ENCODE measurements around the gene COL1A1. TPM values are rescaled to one million over a fixed set of nuclear protein-coding genes. Genes with fewer than 3 reads are reported as not detected.

Gene COL1A1
- polyA plus RNA-seq, 1 of the 3 experiments (the other 2 are of a cell fraction), result 1,461 TPM

GRCh38 chr17:50225701-50226240 is 24.3 kb upstream of the COL1A1 start:
- Histone ChIP-seq H3F3A (replicated peaks; ENCODE audit: insufficient read depth) (peaks cover 19% of the 10 kb centered on the region), H3K9ac (no peak overlapping the region), H3K36me3 (replicated peaks in 1 of 2; ENCODE audit: control insufficient read depth in 1 of 2, insufficient read depth in 2 of 2, low read length in 1 of 2) (no peaks in the 10 kb centered on the region), H3K9me2 (no peaks in the 10 kb centered on the region), H4K20me1 (ENCODE audit: insufficient read depth) (no peaks in the 10 kb centered on the region), H3K79me2 (ENCODE audit: insufficient read depth) (no peaks in the 10 kb centered on the region), H2AFZ (ENCODE audit: low read depth) (no peak overlapping the region), H3K4me3 (ENCODE audit: low read depth in 2 of 2, low read length in 1 of 2) (no peak overlapping the region), H3K4me2 (no peak overlapping the region), H3K27me3 (ENCODE audit: insufficient read depth) (no peaks in the 10 kb centered on the region), H3K27ac (ENCODE audit: low read depth in 2 of 2, low read length in 1 of 2) (no peak overlapping the region), H3K4me1 (ENCODE audit: control insufficient read depth in 1 of 2, insufficient read depth in 2 of 2, low read depth in 1 of 2, low read length in 1 of 2) (peaks cover 2 to 19% of the 10 kb centered on the region in 2 experiments; a peak in 3 of 4 replicates), H3K9me3 (no peaks in the 10 kb centered on the region)
- TF ChIP-seq MXI1 (IDR thresholded peaks at IDR 0.05; ENCODE audit: low read depth, low read length), result no peak
- no peak for TF ChIP-seq GABPA (IDR thresholded peaks at IDR 0.05; ENCODE audit: low read depth)
- no peak for TF ChIP-seq GATA2 (CRISPR knock-in tag; IDR thresholded peaks at IDR 0.05)
- TF ChIP-seq FOXM1 (IDR thresholded peaks at IDR 0.05; ENCODE audit: low read depth), result no peak
- no peak for TF ChIP-seq SMC3 (IDR thresholded peaks at IDR 0.05; ENCODE audit: low read depth, low read length)
- no peak for TF ChIP-seq TEAD4 (IDR thresholded peaks at IDR 0.05; ENCODE audit: borderline replicate concordance, insufficient read depth)
- no peak for TF ChIP-seq RAD21 (IDR thresholded peaks at IDR 0.05; ENCODE audit: low read length)
- no peak for TF ChIP-seq TCF12 (IDR thresholded peaks at IDR 0.05)
- no peak for TF ChIP-seq SIN3A (IDR thresholded peaks at IDR 0.05; ENCODE audit: borderline replicate concordance, low read depth, low read length)
- TF ChIP-seq EP300 (IDR thresholded peaks at IDR 0.05; ENCODE audit: borderline replicate concordance in 1 of 2, low read depth in 1 of 2, low read length in 1 of 2), result no peak
- TF ChIP-seq CTCF (IDR thresholded peaks at IDR 0.05), result no peak
- TF ChIP-seq JUND (IDR thresholded peaks at IDR 0.05), result no peak
- TF ChIP-seq RXRA (IDR thresholded peaks at IDR 0.05; ENCODE audit: borderline replicate concordance, low read depth), result no peak
- TF ChIP-seq RFX5 (IDR thresholded peaks at IDR 0.05; ENCODE audit: low read length), result no peak
- ChIA-PET CTCF (interaction anchor here (1.5 to 1.7 kb wide), 2 partner anchors 22 to 26 kb away, joined by 4 read pairs; no protein-coding TSS in a partner anchor), POLR2A (no interaction called here)
- 48% methylated on average over 3 of the region's 3 CpGs for WGBS (ENCODE audit: low lambda C conversion rate)
- DNase-seq, result no peak

GRCh38 chr17:50222922-50223321 is 21.5 kb upstream of the COL1A1 start:
- 0 out of 2 replicates have a peak overlapping the region, but pooled peaks have one; percentile 76 for H3K4me2 ChIP-seq
- H3F3A ChIP-seq (replicated peaks; ENCODE audit: insufficient read depth), result peaks cover 47% of the 10 kb centered on the region
- H3K27ac ChIP-seq (ENCODE audit: low read depth in 2 of 2, low read length in 1 of 2), result peak overlapping the region in 1 of 2 experiments; percentile 100; a peak in 2 of 4 replicates
- H3K36me3 ChIP-seq (replicated peaks in 1 of 2; ENCODE audit: control insufficient read depth in 1 of 2, insufficient read depth in 2 of 2, low read length in 1 of 2), result no peaks in the 10 kb centered on the region
- no peaks in the 10 kb centered on the region for H3K9me3 ChIP-seq
- H2AFZ ChIP-seq (ENCODE audit: low read depth), result no peak overlapping the region
- no peak overlapping the region for H3K4me3 ChIP-seq (ENCODE audit: low read depth in 2 of 2, low read length in 1 of 2)
- no peaks in the 10 kb centered on the region for H3K9me2 ChIP-seq
- H4K20me1 ChIP-seq (ENCODE audit: insufficient read depth), result no peaks in the 10 kb centered on the region; the same call in 1 of the 2 replicates
- no peaks in the 10 kb centered on the region for H3K79me2 ChIP-seq (ENCODE audit: insufficient read depth)
- no peaks in the 10 kb centered on the region for H3K27me3 ChIP-seq (ENCODE audit: insufficient read depth)
- peaks cover 5 to 41% of the 10 kb centered on the region in 2 experiments for H3K4me1 ChIP-seq (ENCODE audit: control insufficient read depth in 1 of 2, insufficient read depth in 2 of 2, low read depth in 1 of 2, low read length in 1 of 2)
- ChIA-PET POLR2A (interaction anchor here (1.5 kb wide), 1 partner anchor 14 kb away, joined by 4 read pairs; no protein-coding TSS in a partner anchor), CTCF (interaction anchor here (2.6 to 25.6 kb wide), 3 partner anchors 11 to 65 kb away, joined by 11 to 2150 read pairs (median 195); partner anchors contain the start of genes COL1A1 and TMEM92)
- DNase-seq, result no peak
- TF ChIP-seq RAD21 (IDR thresholded peaks at IDR 0.05; ENCODE audit: low read length), result no peak
- TF ChIP-seq RFX5 (IDR thresholded peaks at IDR 0.05; ENCODE audit: low read length), result no peak
- no peak; the same call in 1 of the 2 replicates for TF ChIP-seq USF1 (IDR thresholded peaks at IDR 0.05; ENCODE audit: borderline replicate concordance, low read depth)
- no peak for TF ChIP-seq FOXJ3 (CRISPR knock-in tag; IDR thresholded peaks at IDR 0.05)
- TF ChIP-seq PBX3 (IDR thresholded peaks at IDR 0.05), result no peak
- no peak for TF ChIP-seq SMC3 (IDR thresholded peaks at IDR 0.05; ENCODE audit: low read depth, low read length)
- TF ChIP-seq JUND (IDR thresholded peaks at IDR 0.05), result no peak
- H3K9ac ChIP-seq, result no peak overlapping the region; the same call in 1 of the 2 replicates
- WGBS (ENCODE audit: low lambda C conversion rate), result 93% methylated on average over 6 of the region's 6 CpGs
